Sciatic nerve (tissue), 2 donors: ENCODE results near the gene CIC. TPM values are rescaled to one million over a fixed set of nuclear protein-coding genes. Genes with fewer than 3 reads are reported as not detected.
"Not testable (repeated sequence)": the region's sequence is repeated elsewhere in the genome, so short reads cannot be mapped to it uniquely, and the experiment has no call there.

Experiments
- ATAC-seq: fragments of 200-7000 bp; cut with Tn5 transposase; one replicate; pipeline ENCODE4 v1.9.1; 2020; ENCODE audit warnings: mild to moderate bottlenecking, moderate library complexity
- DNase-seq: peaks from one replicate; pipeline ENCODE4 v3.0.0-alpha.2; 2020; ENCODE audit warnings: low spot score
- intact Hi-C: fragments of 100-400 bp; cut with DNase I; formaldehyde crosslinking; loops from one replicate; pipeline ENCODE4 v1.14.2; 2022
- total RNA-seq: library from RNA; stranded (reverse); fragmentation: NEBNext Ultra II Directional; extraction: Animal tissue kit (Norgen Biotek cat#: 25700); gene quantifications from one replicate; pipeline ENCODE4 v1.2.1, GENCODE V29; 2021
- donor health status: DM: no; HTN: no; CAD: no.
- donor health status: DM: no; HTN: no; CAD: no.

CIC gene
- total RNA-seq, 1 donor from 2014 or later = 92.1 TPM

- no peak for DNase-seq
- no peak for ATAC-seq
- intact Hi-C loops = no loop called here
Measured at GRCh38 chr19:42316223-42317211, 47.5 kb downstream of the CIC start.

DNA sequence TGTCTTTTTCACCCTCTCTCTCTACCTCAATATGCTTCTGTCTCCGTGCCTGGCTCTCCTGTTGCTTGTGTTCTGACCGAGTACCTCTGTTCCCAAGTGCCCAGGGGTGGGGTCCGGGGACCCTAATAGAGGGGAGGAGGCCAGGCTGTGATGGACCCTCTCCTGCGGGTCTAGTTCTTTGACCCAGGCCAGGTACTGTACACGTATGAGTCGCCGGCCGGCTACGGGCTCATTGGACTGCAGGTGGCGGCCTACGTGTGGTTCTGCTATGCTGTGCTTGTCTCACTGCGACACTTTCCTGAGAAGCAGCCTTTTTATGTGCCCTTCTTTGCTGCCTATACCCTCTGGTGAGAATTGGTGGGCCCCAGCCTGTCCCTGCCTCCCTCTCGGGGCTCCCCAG, 48.5 kb downstream of the CIC start:
- intact Hi-C loops = no loop called here
- no peak for ATAC-seq
- DNase-seq = no peak

- DNase-seq = no peak
- intact Hi-C loops = loop anchor here (10.0 kb wide), 1 partner anchor 188 kb away; the partner anchor contains the start of gene POU2F2
- ATAC-seq = no peak
Measured at GRCh38 chr19:42322305-42322704, 53.3 kb downstream of the CIC start.

GRCh38 chr19:42323473-42323851, 54.4 kb downstream of the CIC start:
- ATAC-seq (no peak), DNase-seq (no peak)
- intact Hi-C loops = loop anchor here (10.0 kb wide), 1 partner anchor 189 kb away; the partner anchor contains the start of gene POU2F2

DNA sequence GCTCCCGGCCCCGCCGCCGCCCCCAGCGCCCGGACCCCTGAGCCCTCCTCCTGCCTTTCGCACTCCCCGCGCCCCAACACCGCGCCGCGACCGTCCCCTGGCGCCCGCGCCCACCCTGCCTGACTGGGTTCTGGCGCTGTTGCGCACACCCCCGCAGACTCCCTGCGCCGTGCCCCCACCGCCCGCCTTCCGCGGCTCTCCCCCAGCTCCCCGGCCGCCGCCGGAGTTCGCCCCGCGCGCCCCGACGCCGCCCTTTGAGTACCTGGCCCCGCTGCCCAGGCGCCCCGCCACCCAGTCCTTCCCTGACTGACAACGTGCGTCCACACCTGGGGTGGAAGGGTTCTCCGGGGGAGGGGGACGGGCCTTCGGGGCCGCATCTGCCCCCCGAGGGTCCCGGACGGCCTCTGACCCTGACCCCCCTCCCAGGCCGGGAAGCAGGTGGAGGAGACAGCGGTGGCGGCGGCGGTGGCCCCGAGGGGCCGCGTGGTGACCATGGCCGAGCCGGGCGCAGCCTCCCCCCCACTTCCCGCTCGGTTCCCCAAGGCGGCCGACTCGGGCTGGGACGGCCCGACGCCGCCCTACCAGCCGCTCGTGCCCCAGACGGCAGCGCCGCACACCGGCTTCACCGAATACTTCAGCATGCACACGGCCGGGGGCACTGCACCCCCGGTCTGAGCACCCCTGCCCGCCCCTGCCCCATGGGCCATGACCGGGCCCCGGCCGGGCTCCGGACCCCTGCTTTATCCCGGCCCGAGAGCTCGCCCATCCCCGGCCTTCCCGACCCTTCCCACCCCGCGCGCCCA, 55.0 kb downstream of the CIC start:
- DNase-seq = no peak
- ATAC-seq = no peak
- intact Hi-C loops = loop anchor here (10.0 kb wide), 1 partner anchor 189 kb away; the partner anchor contains the start of gene POU2F2

- DNase-seq (peak; percentile 72), ATAC-seq (no peak)
- intact Hi-C loops = loop anchor here (10.0 kb wide), 1 partner anchor 190 kb away; the partner anchor contains the start of gene POU2F2
Measured at GRCh38 chr19:42324655-42325307, 55.7 kb downstream of the CIC start.

GRCh38 chr19:42325308-42325895, 56.4 kb downstream of the CIC start, which contains the start of gene MEGF8:
Gene MEGF8, plus strand, starts transcription at chr19:42325635. Its CDS starts 609 bp downstream, at chr19:42326244.
- intact Hi-C loops = loop anchor here (10.0 kb wide), 1 partner anchor 191 kb away; the partner anchor contains the start of gene POU2F2
- peak; percentile 99 for DNase-seq
- ATAC-seq = peak; percentile 98

- no peak for DNase-seq
- no peak for ATAC-seq
- intact Hi-C loops = loop anchor here (10.0 kb wide), 1 partner anchor 191 kb away; the partner anchor contains the start of gene POU2F2
Measured at GRCh38 chr19:42325896-42326771, 57.1 kb downstream of the CIC start.

GRCh38 chr19:42326969-42327368, 57.9 kb downstream of the CIC start:
- ATAC-seq (no peak), DNase-seq (no peak)
- intact Hi-C loops = loop anchor here (10.0 kb wide), 1 partner anchor 192 kb away; the partner anchor contains the start of gene POU2F2

- DNase-seq (no peak), ATAC-seq (no peak)
- intact Hi-C loops = loop anchor here (10.0 kb wide), 1 partner anchor 193 kb away; the partner anchor contains the start of gene POU2F2
Measured at GRCh38 chr19:42327381-42327780, 58.3 kb downstream of the CIC start.

GRCh38 chr19:42328106-42328505, 59.1 kb downstream of the CIC start:
- ATAC-seq = no peak
- intact Hi-C loops = loop anchor here (10.0 kb wide), 1 partner anchor 193 kb away; the partner anchor contains the start of gene POU2F2
- DNase-seq = no peak

- DNase-seq (no peak), ATAC-seq (no peak)
- intact Hi-C loops = loop anchor here (10.0 kb wide), 1 partner anchor 194 kb away; the partner anchor contains the start of gene POU2F2
Measured at GRCh38 chr19:42328854-42329253, 59.8 kb downstream of the CIC start.

DNA sequence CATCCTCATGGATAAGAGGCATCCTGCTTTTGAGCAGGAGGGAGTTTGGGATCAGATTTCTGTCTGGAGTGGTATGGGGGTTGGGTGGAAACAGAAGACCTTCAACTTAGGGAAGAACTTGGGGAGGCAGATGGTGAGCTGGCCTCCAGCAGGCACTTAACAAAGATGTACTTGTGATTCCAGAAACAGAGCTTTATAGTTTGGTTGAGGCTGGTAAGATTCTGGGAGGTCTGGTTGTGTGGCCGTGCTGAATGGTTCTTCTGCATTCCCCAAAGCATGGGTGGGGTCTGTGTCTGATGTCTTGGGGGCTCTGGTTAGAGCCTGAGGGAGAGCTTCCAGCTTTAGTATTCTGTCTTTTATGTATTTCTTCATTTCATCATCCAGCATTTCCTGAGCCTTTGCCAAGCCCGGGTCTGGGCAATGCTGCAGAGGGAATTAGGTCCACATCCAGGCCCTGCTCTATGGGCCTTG, 61.2 kb downstream of the CIC start:
- ATAC-seq = peak; percentile 20
- intact Hi-C loops = no loop called here
- DNase-seq = no peak

GRCh38 chr19:42331333-42331732, 62.3 kb downstream of the CIC start:
- ATAC-seq, intact Hi-C loops, DNase-seq: not testable (repeated sequence)

GRCh38 chr19:42332059-42332458, 63.0 kb downstream of the CIC start:
- intact Hi-C loops = no loop called here
- no peak for DNase-seq
- ATAC-seq = no peak

- intact Hi-C loops = no loop called here
- DNase-seq = no peak
- no peak for ATAC-seq
Measured at GRCh38 chr19:42333018-42333417, 64.0 kb downstream of the CIC start.
